A673 (cell line): Measurements from ENCODE around the gene DLX4.

ENCODE experiments used
- EZH2 ChIP-seq: fragments of 200-600 bp; sonication (generic); IDR thresholded peaks from 2 replicates; pipeline ENCODE4 v1.6.1; 2017; ENCODE audit warnings: borderline replicate concordance, low read depth, mild to moderate bottlenecking, mixed read lengths, antibody characterized with exemption, low read length; ENCODE audit not compliant: poor library complexity, severe bottlenecking
- TF ChIP-seq, protein P1 (sequence below): fragments of 300-800, 200-600 bp; sonication (generic); conservative IDR thresholded peaks from 2 replicates; pipeline ENCODE4 v1.5.1; 2017; ENCODE audit warnings: low read depth, mild to moderate bottlenecking, antibody characterized with exemption, low read length, moderate library complexity, mixed read lengths

DNA sequence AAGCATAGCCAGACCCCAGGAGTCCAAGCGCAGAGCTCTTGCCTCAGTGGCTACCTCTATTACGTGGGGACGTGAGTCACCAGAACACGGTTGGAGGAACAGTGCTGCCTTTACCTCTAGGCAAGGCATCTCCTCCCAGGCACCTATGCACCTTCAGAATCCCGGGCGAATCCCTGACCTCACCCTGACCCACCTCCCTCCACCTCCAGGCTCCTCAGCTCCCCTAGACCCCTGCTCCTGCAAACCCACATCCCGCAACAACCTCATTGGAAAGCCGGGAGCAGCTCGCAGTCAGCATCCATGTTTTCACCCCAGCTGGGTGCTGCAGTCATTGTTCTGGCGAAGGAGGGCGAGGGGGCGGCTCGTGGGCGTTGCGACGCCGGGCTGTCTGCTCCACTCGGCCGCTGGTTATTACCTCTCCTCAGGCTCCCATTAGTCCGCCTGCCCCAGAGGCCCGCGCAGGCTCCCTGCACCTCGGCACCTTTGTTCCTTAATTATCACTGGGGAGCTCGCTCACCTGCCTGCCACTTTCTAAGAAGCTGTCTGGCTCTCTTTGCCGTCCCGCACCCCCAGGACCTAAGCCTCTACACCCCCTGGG lies 24.6 kb upstream of the DLX4 start:
- TF ChIP-seq, protein P1, sequence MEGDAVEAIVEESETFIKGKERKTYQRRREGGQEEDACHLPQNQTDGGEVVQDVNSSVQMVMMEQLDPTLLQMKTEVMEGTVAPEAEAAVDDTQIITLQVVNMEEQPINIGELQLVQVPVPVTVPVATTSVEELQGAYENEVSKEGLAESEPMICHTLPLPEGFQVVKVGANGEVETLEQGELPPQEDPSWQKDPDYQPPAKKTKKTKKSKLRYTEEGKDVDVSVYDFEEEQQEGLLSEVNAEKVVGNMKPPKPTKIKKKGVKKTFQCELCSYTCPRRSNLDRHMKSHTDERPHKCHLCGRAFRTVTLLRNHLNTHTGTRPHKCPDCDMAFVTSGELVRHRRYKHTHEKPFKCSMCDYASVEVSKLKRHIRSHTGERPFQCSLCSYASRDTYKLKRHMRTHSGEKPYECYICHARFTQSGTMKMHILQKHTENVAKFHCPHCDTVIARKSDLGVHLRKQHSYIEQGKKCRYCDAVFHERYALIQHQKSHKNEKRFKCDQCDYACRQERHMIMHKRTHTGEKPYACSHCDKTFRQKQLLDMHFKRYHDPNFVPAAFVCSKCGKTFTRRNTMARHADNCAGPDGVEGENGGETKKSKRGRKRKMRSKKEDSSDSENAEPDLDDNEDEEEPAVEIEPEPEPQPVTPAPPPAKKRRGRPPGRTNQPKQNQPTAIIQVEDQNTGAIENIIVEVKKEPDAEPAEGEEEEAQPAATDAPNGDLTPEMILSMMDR: no peak
- no peak for TF ChIP-seq EZH2
